ENCODE measurements around the gene GDF15.

GRCh38 chr19:18392417-18392816 lies 6.5 kb downstream of the GDF15 start:
- TF ChIP-seq CTCF (optimal IDR thresholded peaks at IDR 0.05 in 1 of 3, IDR thresholded peaks at IDR 0.05 in 1 of 3, conservative IDR thresholded peaks at IDR 0.05 in 1 of 3; ENCODE audit: extremely low read depth in 1 of 3, insufficient read depth in 2 of 3, low read length in 3 of 3) (no peak), EZH2 (IDR thresholded peaks at IDR 0.05; ENCODE audit: low read length) (no peak)

All from keratinocyte (primary cell).